Measurements from ENCODE around the gene CCNJL.

- TF ChIP-seq, protein P1, sequence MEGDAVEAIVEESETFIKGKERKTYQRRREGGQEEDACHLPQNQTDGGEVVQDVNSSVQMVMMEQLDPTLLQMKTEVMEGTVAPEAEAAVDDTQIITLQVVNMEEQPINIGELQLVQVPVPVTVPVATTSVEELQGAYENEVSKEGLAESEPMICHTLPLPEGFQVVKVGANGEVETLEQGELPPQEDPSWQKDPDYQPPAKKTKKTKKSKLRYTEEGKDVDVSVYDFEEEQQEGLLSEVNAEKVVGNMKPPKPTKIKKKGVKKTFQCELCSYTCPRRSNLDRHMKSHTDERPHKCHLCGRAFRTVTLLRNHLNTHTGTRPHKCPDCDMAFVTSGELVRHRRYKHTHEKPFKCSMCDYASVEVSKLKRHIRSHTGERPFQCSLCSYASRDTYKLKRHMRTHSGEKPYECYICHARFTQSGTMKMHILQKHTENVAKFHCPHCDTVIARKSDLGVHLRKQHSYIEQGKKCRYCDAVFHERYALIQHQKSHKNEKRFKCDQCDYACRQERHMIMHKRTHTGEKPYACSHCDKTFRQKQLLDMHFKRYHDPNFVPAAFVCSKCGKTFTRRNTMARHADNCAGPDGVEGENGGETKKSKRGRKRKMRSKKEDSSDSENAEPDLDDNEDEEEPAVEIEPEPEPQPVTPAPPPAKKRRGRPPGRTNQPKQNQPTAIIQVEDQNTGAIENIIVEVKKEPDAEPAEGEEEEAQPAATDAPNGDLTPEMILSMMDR (IDR thresholded peaks at IDR 0.05; ENCODE audit: low read depth, low read length, missing input control), result no peak
- TF ChIP-seq TAF1 (conservative IDR thresholded peaks at IDR 0.05), result no peak
- TF ChIP-seq GABPA (IDR thresholded peaks at IDR 0.05 in 1 of 2, conservative IDR thresholded peaks at IDR 0.05 in 1 of 2), result no peak
- TF ChIP-seq MAX (IDR thresholded peaks at IDR 0.05), result no peak
- no peak for TF ChIP-seq NR2F2 (IDR thresholded peaks at IDR 0.05)
- TF ChIP-seq HNF4G (IDR thresholded peaks at IDR 0.05), result no peak
- TF ChIP-seq EGR1 (IDR thresholded peaks at IDR 0.05; ENCODE audit: low read depth in 2 of 2), result no peak
- TF ChIP-seq YY1 (IDR thresholded peaks at IDR 0.05), result no peak
These were observed 47.9 kb upstream of the CCNJL start for GRCh38 chr5:160360310-160360709.

All from liver (tissue), 3 donors.